RWPE2 (cell line): ENCODE data around the gene ANAPC13.
A peak's percentile ranks its signal among the peaks of the same experiment; 100 is the strongest.

Experiments used
- ATAC-seq: fragments of 200-7000 bp; cut with Tn5 transposase; 3 replicates; pipeline ENCODE4 v1.9.1; 2021; ENCODE audit warnings: low read depth
- DNase-seq: peaks from one replicate; pipeline ENCODE4 v3.0.0-alpha.2; 2020; ENCODE audit warnings: low spot score
- H3K27ac ChIP-seq: fragments of 450-650 bp; 2 replicates; pipeline ENCODE4 v1.5.1; 2017; ENCODE audit warnings: mild to moderate bottlenecking; ENCODE audit not compliant: poor library complexity, severe bottlenecking
- H3K27me3 ChIP-seq: fragments of 250-450 bp; sonication (Bioruptor Pico); 2 replicates; pipeline ENCODE4 v1.5.1; 2021; ENCODE audit warnings: mild to moderate bottlenecking, moderate library complexity; ENCODE audit not compliant: insufficient read depth, poor library complexity, severe bottlenecking
- H3K36me3 ChIP-seq: fragments of 250-450 bp; sonication (Bioruptor Pico); 2 replicates; pipeline ENCODE4 v1.5.1; 2020; ENCODE audit warnings: low read depth, mild to moderate bottlenecking, moderate library complexity
- H3K4me1 ChIP-seq: fragments of 250-450 bp; sonication (Bioruptor Pico); 2 replicates; pipeline ENCODE4 v1.5.1; 2021; ENCODE audit warnings: mild to moderate bottlenecking, moderate library complexity; ENCODE audit not compliant: insufficient read depth, poor library complexity, severe bottlenecking
- H3K4me3 ChIP-seq: fragments of 250-450 bp; sonication (Bioruptor Pico); 2 replicates; pipeline ENCODE4 v1.5.1; 2021; ENCODE audit warnings: mild to moderate bottlenecking, moderate library complexity; ENCODE audit not compliant: severe bottlenecking
- H3K9me3 ChIP-seq: fragments of 250-450 bp; sonication (Bioruptor Pico); 2 replicates; pipeline ENCODE4 v1.5.1; 2021; ENCODE audit warnings: mild to moderate bottlenecking, moderate library complexity; ENCODE audit not compliant: severe bottlenecking
- CTCF ChIP-seq: fragments of 450-650 bp; IDR thresholded peaks from one replicate; pipeline ENCODE4 v1.5.1; 2017; ENCODE audit warnings: mild to moderate bottlenecking, moderate library complexity; ENCODE audit not compliant: poor library complexity, severe bottlenecking

Gene ANAPC13

DNA sequence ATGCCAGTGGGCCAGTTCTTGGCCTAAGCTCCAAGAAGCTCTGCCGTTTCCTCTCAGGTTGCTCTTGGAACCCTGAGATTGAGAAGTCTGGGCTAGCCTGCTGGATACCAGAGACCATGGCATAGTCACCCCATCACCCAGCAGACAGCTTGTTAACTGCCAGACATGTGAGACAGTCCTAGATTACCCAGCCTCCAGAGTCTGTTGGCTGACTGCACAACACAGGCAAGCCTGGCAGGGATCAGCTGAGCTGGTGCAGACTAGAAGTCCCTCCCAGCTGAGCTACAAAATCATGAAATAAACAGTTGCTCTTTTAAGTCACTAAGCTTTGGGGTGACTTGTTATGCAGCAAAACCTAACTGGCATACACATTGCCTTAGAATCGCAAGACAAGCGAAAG is 5.2 kb downstream of the ANAPC13 start:
- no peaks in the 10 kb centered on the region for H3K27me3 ChIP-seq
- H3K9me3 ChIP-seq = no peaks in the 10 kb centered on the region
- no peak overlapping the region for H3K4me3 ChIP-seq
- no peak overlapping the region for H3K27ac ChIP-seq
- H3K36me3 ChIP-seq = peaks cover 66% of the 10 kb centered on the region
- ATAC-seq (no peak), DNase-seq (no peak)
- no peak for TF ChIP-seq CTCF
- peaks cover 40% of the 10 kb centered on the region for H3K4me1 ChIP-seq

- no peak for DNase-seq
- TF ChIP-seq CTCF = no peak
- Histone ChIP-seq H3K9me3 (no peaks in the 10 kb centered on the region), H3K36me3 (peaks cover 64% of the 10 kb centered on the region), H3K27me3 (no peaks in the 10 kb centered on the region), H3K4me1 (peaks cover 36% of the 10 kb centered on the region), H3K4me3 (no peak overlapping the region), H3K27ac (peak overlapping the region; percentile 66)
- no peak for ATAC-seq
Observed at GRCh38 chr3:134477938-134478337, 7.8 kb downstream of the ANAPC13 start.

DNA sequence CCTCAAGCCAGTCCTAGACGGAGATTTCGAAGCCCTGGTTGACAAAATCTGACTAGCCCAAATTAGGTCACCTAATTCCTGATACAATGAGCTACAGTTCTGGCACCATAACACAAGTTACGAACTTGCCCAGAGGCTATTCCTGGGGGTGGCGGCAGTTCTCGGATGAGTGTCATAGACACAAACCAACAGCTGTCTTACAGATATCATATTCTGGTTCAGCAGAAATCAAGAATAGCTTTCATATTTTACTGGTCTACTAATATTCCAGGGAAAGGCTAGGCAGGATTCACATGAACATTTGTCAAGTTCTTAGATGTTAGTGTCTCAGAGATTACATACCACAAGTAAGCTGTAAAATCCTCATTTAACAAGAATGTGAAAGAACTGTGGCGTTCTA is 8.8 kb downstream of the ANAPC13 start:
- peaks cover 54% of the 10 kb centered on the region for H3K36me3 ChIP-seq
- peak overlapping the region; percentile 66 for H3K27ac ChIP-seq
- H3K4me3 ChIP-seq = no peak overlapping the region
- H3K27me3 ChIP-seq = no peaks in the 10 kb centered on the region
- H3K4me1 ChIP-seq = peaks cover 36% of the 10 kb centered on the region
- no peak for ATAC-seq
- H3K9me3 ChIP-seq = no peaks in the 10 kb centered on the region
- no peak for TF ChIP-seq CTCF
- DNase-seq = no peak

- no peak for TF ChIP-seq CTCF
- DNase-seq = no peak
- no peaks in the 10 kb centered on the region for H3K9me3 ChIP-seq
Observed at GRCh38 chr3:134476306-134476705, 9.5 kb downstream of the ANAPC13 start.

GRCh38 chr3:134474956-134475355 is 10.8 kb downstream of the ANAPC13 start:
- no peak for TF ChIP-seq CTCF
- ATAC-seq = no peak
- Histone ChIP-seq H3K4me3 (no peak overlapping the region), H3K9me3 (no peaks in the 10 kb centered on the region), H3K4me1 (peaks cover 44% of the 10 kb centered on the region), H3K27me3 (no peaks in the 10 kb centered on the region), H3K27ac (peak overlapping the region; percentile 66), H3K36me3 (peaks cover 34% of the 10 kb centered on the region)
- DNase-seq = no peak

More at GRCh38 chr3:134476306-134476705, 9.5 kb downstream of the ANAPC13 start:
- Histone ChIP-seq H3K27me3 (no peaks in the 10 kb centered on the region), H3K36me3 (peaks cover 47% of the 10 kb centered on the region), H3K4me1 (peaks cover 43% of the 10 kb centered on the region), H3K27ac (peak overlapping the region; percentile 66), H3K4me3 (no peak overlapping the region)
- peak; percentile 41 for ATAC-seq
